Measurements from ENCODE around the gene SFTPB. TPM values are rescaled to one million over a fixed set of nuclear protein-coding genes. Genes with fewer than 3 reads are reported as not detected.

The SFTPB gene
- total RNA-seq, 4 donors from 2014 or later: 0.25 TPM; not detected in 3

DNA sequence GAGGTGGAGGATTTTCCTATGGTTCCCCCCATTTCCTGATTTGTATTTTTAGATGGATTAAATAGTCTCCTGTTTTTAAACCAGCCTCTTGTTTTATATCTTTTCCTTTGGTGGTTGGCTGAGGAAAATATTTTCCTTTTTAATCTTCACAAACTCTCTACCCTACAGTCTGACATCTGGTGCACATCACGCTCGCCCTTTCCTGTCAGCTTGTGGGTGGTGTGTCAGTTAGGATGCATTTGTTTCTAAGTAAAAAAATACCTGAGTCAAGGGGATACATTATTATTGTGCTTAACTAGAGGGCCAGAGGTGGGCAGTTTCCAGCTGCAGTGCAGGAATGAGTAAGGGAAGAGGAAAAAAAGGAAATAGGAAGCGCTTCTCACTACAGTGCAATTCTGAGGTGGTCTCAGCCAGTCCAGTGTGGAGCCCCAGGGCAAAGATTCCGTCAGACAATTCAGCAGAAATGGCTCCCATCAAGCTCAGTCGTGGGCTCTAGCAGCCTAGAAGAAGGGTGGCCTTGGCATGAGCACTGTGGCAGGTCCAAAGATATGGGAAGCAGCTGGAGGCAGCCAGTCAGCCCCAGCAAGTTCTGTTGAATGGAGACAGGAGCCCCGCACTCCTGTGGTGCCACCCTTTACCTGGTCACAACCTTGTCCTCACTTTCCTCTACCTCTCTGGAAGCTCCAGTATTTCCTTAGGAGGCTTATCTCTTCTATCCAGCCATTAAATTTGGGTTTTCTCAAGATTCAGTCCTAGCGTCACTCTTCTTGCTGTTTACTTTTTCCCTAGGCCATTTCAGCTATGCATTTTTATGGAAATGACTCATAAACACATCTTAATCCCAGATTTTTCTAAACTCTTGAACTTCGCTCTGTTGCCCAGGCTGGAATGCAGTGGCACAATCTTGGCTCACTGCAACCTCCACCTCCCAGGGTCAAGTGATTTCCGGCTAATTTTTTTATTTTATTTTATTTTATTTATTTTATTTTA is 18.5 kb downstream of the SFTPB start:
- DNase-seq (ENCODE audit: low spot score) (no peak), ATAC-seq (ENCODE audit: low FRiP score) (no peak)
- TF ChIP-seq, protein P1, sequence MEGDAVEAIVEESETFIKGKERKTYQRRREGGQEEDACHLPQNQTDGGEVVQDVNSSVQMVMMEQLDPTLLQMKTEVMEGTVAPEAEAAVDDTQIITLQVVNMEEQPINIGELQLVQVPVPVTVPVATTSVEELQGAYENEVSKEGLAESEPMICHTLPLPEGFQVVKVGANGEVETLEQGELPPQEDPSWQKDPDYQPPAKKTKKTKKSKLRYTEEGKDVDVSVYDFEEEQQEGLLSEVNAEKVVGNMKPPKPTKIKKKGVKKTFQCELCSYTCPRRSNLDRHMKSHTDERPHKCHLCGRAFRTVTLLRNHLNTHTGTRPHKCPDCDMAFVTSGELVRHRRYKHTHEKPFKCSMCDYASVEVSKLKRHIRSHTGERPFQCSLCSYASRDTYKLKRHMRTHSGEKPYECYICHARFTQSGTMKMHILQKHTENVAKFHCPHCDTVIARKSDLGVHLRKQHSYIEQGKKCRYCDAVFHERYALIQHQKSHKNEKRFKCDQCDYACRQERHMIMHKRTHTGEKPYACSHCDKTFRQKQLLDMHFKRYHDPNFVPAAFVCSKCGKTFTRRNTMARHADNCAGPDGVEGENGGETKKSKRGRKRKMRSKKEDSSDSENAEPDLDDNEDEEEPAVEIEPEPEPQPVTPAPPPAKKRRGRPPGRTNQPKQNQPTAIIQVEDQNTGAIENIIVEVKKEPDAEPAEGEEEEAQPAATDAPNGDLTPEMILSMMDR (IDR thresholded peaks at IDR 0.05): no peak

- no peak for ATAC-seq (ENCODE audit: low FRiP score)
- TF ChIP-seq, protein P1 (IDR thresholded peaks at IDR 0.05): no peak
- DNase-seq (ENCODE audit: low spot score): no peak
These were observed 19.4 kb downstream of the SFTPB start for GRCh38 chr2:85648619-85649018.

- ATAC-seq (ENCODE audit: low FRiP score): no peak
- TF ChIP-seq, protein P1 (IDR thresholded peaks at IDR 0.05): no peak
- DNase-seq (ENCODE audit: low spot score): no peak
These were observed 20.0 kb downstream of the SFTPB start for GRCh38 chr2:85647823-85648526.

DNA sequence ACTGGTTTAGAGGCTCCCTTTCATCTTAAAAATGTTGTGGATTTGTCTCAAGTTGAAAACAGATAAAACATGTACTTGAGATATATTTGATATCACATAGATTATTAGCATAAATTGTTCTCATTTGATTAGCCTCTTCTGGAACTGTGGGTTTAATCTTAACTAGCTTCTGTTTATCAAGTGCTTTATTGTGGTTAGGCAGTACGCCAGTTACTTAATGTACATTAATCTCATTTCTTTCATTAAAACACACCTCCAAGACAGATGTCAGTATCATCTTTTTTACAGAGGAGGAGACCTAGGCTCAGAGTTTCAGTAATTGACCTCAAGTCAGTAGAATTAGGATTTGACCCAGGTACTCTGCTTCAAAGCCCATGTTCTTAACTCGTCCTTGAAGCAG is 21.8 kb downstream of the SFTPB start:
- TF ChIP-seq, protein P1 (IDR thresholded peaks at IDR 0.05): no peak
- no peak for DNase-seq (ENCODE audit: low spot score)
- no peak for ATAC-seq (ENCODE audit: low FRiP score)

- DNase-seq (ENCODE audit: low spot score) (no peak), ATAC-seq (ENCODE audit: low FRiP score) (no peak)
- TF ChIP-seq, protein P1 (IDR thresholded peaks at IDR 0.05): no peak
These were observed 23.1 kb downstream of the SFTPB start for GRCh38 chr2:85644909-85645308.

DNA sequence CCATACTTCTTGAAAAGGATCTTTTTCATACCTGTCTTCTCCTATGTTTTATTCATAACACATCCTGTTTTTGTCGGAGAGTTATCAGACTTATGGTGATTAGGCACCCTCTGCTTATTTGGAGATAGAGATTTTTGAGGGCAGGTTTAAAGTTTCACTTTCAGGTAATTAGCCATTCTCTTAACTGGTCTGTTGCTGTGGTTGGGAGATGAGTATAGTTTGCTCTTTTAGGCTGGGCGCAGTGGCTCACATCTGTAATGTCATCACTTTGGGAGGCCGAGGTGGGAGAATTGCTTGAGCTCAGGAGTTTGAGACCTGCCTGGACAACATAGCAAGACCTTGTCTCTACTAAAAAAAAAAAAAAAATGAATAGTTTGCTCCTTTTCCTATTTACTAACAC is 25.3 kb downstream of the SFTPB start:
- DNase-seq (ENCODE audit: low spot score): no peak
- TF ChIP-seq, protein P1 (IDR thresholded peaks at IDR 0.05): no peak
- ATAC-seq (ENCODE audit: low FRiP score): no peak

Measured in omental fat pad (tissue), 4 donors.